HepG2 (cell line): ENCODE measurements around the gene ACSBG1. TPM values are rescaled to one million over a fixed set of nuclear protein-coding genes. Genes with fewer than 3 reads are reported as not detected.

Source experiments
- ATAC-seq: fragments of 200-7000 bp; cut with Tn5 transposase; 3 replicates; pipeline ENCODE4 v1.9.1; 2020; ENCODE audit warnings: mild to moderate bottlenecking, moderate library complexity
- BruUV-seq: library from RNA; stranded (reverse); fragments of 400-500 nt; replicated peaks from 2 replicates; lab custom pipeline; 2021; lab: Mats Ljungman, UMichigan
- CTCF ChIA-PET: fragments of 300-600 bp; formaldehyde crosslinking; extraction: SDS; loops from one replicate; lab custom pipeline; 2021; ENCODE audit warnings: low total read pairs, inconsistent platforms, low intra/inter-chr PET ratio; lab: Yijun Ruan, JAX
- POLR2A ChIA-PET: fragments of 350-600 bp; sonication (Branson Sonifier 250); formaldehyde crosslinking; loops from one replicate; lab custom pipeline; 2020; ENCODE audit warnings: antibody characterized with exemption, inconsistent platforms; lab: Yijun Ruan, JAX
- DNase-seq: peaks from one replicate; pipeline ENCODE4 v3.0.0-alpha.2; 2015; ENCODE audit warnings: low spot score
- FAIRE-seq: peaks from 3 replicates; lab custom pipeline; 2011; peaks lifted over from hg19 to GRCh38; lab: Jason Lieb, UNC
- H2AFZ ChIP-seq: one replicate; pipeline ENCODE4 v1.6.1; 2011; ENCODE audit warnings: low read length, inconsistent platforms
- H3K27ac ChIP-seq: fragments of 300-600 bp; 3 replicates; pipeline ENCODE4 v1.8.0; 2011; ENCODE audit warnings: mixed run types, mild to moderate bottlenecking, mixed read lengths, low read length, inconsistent platforms; ENCODE audit not compliant: insufficient read depth; ENCODE audit errors: extremely low read length
- H3K27me3 ChIP-seq, 2 experiments: fragments of 200-600 bp in 1 of 2; 2 replicates in 1 of 2; 3 replicates in 1 of 2; pipeline versions ENCODE4 v1.6.0 to v1.8.0; 2011; ENCODE audit warnings: low read length in 2 of 2, mild to moderate bottlenecking in 2 of 2, moderate library complexity in 2 of 2, inconsistent platforms in 1 of 2; ENCODE audit not compliant: insufficient read depth in 2 of 2, control insufficient read depth in 1 of 2
- H3K36me3 ChIP-seq, 2 experiments: fragments of 200-600 bp in 1 of 2; replicated peaks in 1 of 2; 2 replicates in 1 of 2; 3 replicates in 1 of 2; pipeline versions ENCODE4 v1.5.1 to v1.8.0; 2011; ENCODE audit warnings: low read length in 2 of 2, inconsistent platforms in 1 of 2; ENCODE audit not compliant: insufficient read depth in 2 of 2, control insufficient read depth in 1 of 2
- H3K4me1 ChIP-seq: 2 replicates; pipeline ENCODE4 v1.5.1; 2012; ENCODE audit warnings: low read length, inconsistent platforms; ENCODE audit not compliant: insufficient read depth
- H3K4me2 ChIP-seq: 2 replicates; pipeline ENCODE4 v1.6.0; 2011; ENCODE audit warnings: low read depth, low read length, inconsistent platforms
- H3K4me3 ChIP-seq, 3 experiments: fragments of 200-600 bp in 1 of 3; sonication (generic), shearing (Covaris generic) in 1 of 3; replicated peaks in 1 of 3; 2 replicates each; pipeline ENCODE4 v1.5.1; 2011 to 2016; ENCODE audit warnings: low read length in 3 of 3, inconsistent platforms in 2 of 3, low read depth in 2 of 3, mild to moderate bottlenecking in 2 of 3, control low read depth in 1 of 3, mixed read lengths in 1 of 3; ENCODE audit not compliant: insufficient read depth in 1 of 3
- H3K79me2 ChIP-seq: one replicate; pipeline ENCODE4 v1.6.1; 2011; ENCODE audit warnings: low read length, inconsistent platforms; ENCODE audit not compliant: insufficient read depth
- H3K9ac ChIP-seq: 2 replicates; pipeline ENCODE4 v1.6.0; 2011; ENCODE audit warnings: mild to moderate bottlenecking, low read depth, low read length, inconsistent platforms; ENCODE audit not compliant: insufficient read depth
- H3K9me3 ChIP-seq: 2 replicates; pipeline ENCODE4 v1.5.1; 2012; ENCODE audit warnings: mild to moderate bottlenecking, low read length
- H4K20me1 ChIP-seq: 2 replicates; pipeline ENCODE4 v1.6.0; 2011; ENCODE audit warnings: inconsistent platforms, mild to moderate bottlenecking, low read length, moderate library complexity; ENCODE audit not compliant: insufficient read depth
- SMC3 ChIP-seq: IDR thresholded peaks from 2 replicates; pipeline ENCODE4 v1.6.1; 2011; ENCODE audit warnings: low read length, improper control_type of control experiment
- SPEN ChIP-seq: sonication (generic); formaldehyde crosslinking; IDR thresholded peaks from 2 replicates; pipeline ENCODE4 v1.5.1; 2020; ENCODE audit warnings: low read depth, mild to moderate bottlenecking, missing genetic modification reagents
- ZFP1 ChIP-seq: IDR thresholded peaks from 2 replicates; pipeline ENCODE4 v1.6.1; 2016
- ZFY ChIP-seq: sonication (generic); formaldehyde crosslinking; IDR thresholded peaks from 2 replicates; pipeline ENCODE4 v1.4.0; 2020; ENCODE audit warnings: missing genetic modification reagents
- ZNF362 ChIP-seq: sonication (generic); formaldehyde crosslinking; IDR thresholded peaks from 2 replicates; pipeline ENCODE4 v1.4.0; 2020; ENCODE audit warnings: missing genetic modification reagents, mild to moderate bottlenecking, borderline replicate concordance
- ZNF776 ChIP-seq: sonication (generic); formaldehyde crosslinking; IDR thresholded peaks from 2 replicates; pipeline ENCODE4 v1.4.0; 2020; ENCODE audit warnings: mild to moderate bottlenecking, missing genetic modification reagents
- ZNF792 ChIP-seq: IDR thresholded peaks from 2 replicates; pipeline ENCODE4 v1.6.1; 2016
- WGBS: methylation state at CpG from one replicate; pipeline ENCODE4 v1.1.6; 2017; ENCODE audit warnings: low lambda C conversion rate; 5-methylcytosine and 5-hydroxymethylcytosine counted together
- in situ Hi-C: cut with HindIII; loops from 2 replicates; pipeline ENCODE4 v1.10.0; 2017; ENCODE audit warnings: low pct_unique_long_range_greater_than_20kb; ENCODE audit not compliant: extremely low pct_ligation_motif_present
- intact Hi-C: fragments of 100-400 bp; cut with micrococcal nuclease; formaldehyde crosslinking; loops from one replicate; pipeline ENCODE4 v1.10.0; 2022; ENCODE audit not compliant: unreplicated experiment
- polyA plus RNA-seq, 8 experiments: library from polyadenylated mRNA; depleted of rRNA in 3 of 8; stranded (reverse) in 7 of 8; unstranded in 1 of 8; fragments of >200 nt; fragmentation: Illumina TruSeq in 4 of 8; extraction: Trizol in 4 of 8; gene quantifications; 2 replicates each; pipeline versions ENCODE4 v1.2.1 to v1.2.3, GENCODE V29; 2011 to 2016; ENCODE audit warnings: low read depth in 4 of 8, missing spikeins in 1 of 8, mixed read lengths in 1 of 8; ENCODE audit not compliant: insufficient read depth in 1 of 8
- total RNA-seq, 5 experiments: library from RNA; depleted of rRNA; stranded (reverse); fragments of >200 nt; fragmentation: Illumina TruSeq; extraction: Trizol; gene quantifications; 2 replicates each; pipeline ENCODE4 v1.2.3, GENCODE V29; 2016; ENCODE audit warnings: low read depth in 1 of 5
- TF ChIP-seq, protein P1 (sequence below): sonication (generic); formaldehyde crosslinking; IDR thresholded peaks from 2 replicates; pipeline ENCODE4 v1.5.0; 2020; ENCODE audit warnings: missing genetic modification reagents, mild to moderate bottlenecking, borderline replicate concordance
- TF ChIP-seq, protein P2 (sequence below): sonication (generic); formaldehyde crosslinking; conservative IDR thresholded peaks from 2 replicates; pipeline ENCODE4 v1.8.1; 2023; ENCODE audit warnings: missing genetic modification reagents
- TF ChIP-seq, protein P3 (sequence below): sonication (generic); formaldehyde crosslinking; conservative IDR thresholded peaks from 2 replicates; pipeline ENCODE4 v1.8.0; 2022; ENCODE audit warnings: low read depth, missing genetic modification reagents

The ACSBG1 gene
- total and polyA plus RNA-seq, 2 of the 13 experiments (the other 11 are each of a cell fraction or from before 2014, with no cell fraction given), result 0.35 to 0.81 TPM

DNA sequence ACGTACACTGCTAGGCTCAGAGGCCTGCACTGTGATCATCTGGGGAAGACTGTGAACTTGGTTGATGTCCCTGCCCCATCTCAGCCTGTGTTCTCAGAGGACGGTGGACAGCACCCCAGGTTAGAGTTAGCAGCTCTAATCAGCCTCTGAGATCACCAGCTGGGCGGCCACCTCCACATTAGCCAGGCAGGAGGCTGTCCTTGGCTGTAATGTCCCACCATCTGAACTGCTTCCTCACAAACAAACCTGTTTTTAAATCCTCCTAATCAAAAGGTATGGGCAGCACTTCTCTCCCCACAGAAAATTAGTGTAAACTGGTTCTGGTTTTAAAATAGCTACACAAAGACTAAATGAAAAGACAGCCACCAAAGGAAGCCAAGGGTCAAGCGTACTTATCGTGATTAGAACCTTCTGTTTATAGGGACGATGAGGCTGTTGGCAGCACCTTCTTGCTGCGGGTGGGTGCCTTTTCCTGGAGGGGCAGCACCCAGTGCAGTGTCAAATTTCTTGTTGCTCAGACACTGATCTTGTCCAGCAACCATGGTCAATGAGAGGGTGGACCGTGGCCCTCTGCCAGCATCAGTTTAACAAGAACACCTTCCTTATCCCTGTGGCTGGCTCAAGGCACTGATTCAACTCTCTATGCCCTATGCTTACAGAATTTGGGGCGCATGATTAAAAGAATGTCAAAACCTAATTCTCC lies 24.6 kb downstream of the ACSBG1 start:
- H3K9me3 ChIP-seq, result no peaks in the 10 kb centered on the region
- H3K36me3 ChIP-seq, result no peaks in the 10 kb centered on the region
- H3K4me2 ChIP-seq, result no peak overlapping the region
- WGBS, result 53% methylated on average over 6 of the region's 9 CpGs
- TF ChIP-seq, protein P1, sequence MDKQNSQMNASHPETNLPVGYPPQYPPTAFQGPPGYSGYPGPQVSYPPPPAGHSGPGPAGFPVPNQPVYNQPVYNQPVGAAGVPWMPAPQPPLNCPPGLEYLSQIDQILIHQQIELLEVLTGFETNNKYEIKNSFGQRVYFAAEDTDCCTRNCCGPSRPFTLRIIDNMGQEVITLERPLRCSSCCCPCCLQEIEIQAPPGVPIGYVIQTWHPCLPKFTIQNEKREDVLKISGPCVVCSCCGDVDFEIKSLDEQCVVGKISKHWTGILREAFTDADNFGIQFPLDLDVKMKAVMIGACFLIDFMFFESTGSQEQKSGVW (CRISPR knock-in tag), result no peak
- TF ChIP-seq ZNF776 (CRISPR knock-in tag), result no peak
- no peak for TF ChIP-seq ZFP1 (CRISPR knock-in tag)
- no peak for TF ChIP-seq ZFY (CRISPR knock-in tag)
- no peak for TF ChIP-seq ZNF792
- TF ChIP-seq, protein P2, sequence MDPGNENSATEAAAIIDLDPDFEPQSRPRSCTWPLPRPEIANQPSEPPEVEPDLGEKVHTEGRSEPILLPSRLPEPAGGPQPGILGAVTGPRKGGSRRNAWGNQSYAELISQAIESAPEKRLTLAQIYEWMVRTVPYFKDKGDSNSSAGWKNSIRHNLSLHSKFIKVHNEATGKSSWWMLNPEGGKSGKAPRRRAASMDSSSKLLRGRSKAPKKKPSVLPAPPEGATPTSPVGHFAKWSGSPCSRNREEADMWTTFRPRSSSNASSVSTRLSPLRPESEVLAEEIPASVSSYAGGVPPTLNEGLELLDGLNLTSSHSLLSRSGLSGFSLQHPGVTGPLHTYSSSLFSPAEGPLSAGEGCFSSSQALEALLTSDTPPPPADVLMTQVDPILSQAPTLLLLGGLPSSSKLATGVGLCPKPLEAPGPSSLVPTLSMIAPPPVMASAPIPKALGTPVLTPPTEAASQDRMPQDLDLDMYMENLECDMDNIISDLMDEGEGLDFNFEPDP, result no peak
- TF ChIP-seq, protein P3, sequence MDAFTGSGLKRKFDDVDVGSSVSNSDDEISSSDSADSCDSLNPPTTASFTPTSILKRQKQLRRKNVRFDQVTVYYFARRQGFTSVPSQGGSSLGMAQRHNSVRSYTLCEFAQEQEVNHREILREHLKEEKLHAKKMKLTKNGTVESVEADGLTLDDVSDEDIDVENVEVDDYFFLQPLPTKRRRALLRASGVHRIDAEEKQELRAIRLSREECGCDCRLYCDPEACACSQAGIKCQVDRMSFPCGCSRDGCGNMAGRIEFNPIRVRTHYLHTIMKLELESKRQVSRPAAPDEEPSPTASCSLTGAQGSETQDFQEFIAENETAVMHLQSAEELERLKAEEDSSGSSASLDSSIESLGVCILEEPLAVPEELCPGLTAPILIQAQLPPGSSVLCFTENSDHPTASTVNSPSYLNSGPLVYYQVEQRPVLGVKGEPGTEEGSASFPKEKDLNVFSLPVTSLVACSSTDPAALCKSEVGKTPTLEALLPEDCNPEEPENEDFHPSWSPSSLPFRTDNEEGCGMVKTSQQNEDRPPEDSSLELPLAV (CRISPR knock-in tag), result no peak
- TF ChIP-seq SPEN (CRISPR knock-in tag), result no peak
- no peak for TF ChIP-seq SMC3
- no peak for TF ChIP-seq ZNF362
- H3K9ac ChIP-seq, result no peak overlapping the region
- H3K4me3 ChIP-seq, result no peak overlapping the region
- ChIA-PET POLR2A (no interaction called here), CTCF (no interaction called here)
- no TSS peak for BruUV-seq
- H2AFZ ChIP-seq, result no peak overlapping the region
- intact Hi-C loops, result no loop called here
- no peak for ATAC-seq
- in situ Hi-C loops, result no loop called here
- no peaks in the 10 kb centered on the region for H3K79me2 ChIP-seq
- no peak overlapping the region for H3K27ac ChIP-seq
- no peak for DNase-seq
- H4K20me1 ChIP-seq, result no peaks in the 10 kb centered on the region
- H3K27me3 ChIP-seq, result peaks cover 2 to 40% of the 10 kb centered on the region in 2 experiments; a peak in 4 of 5 replicates
- no peak for FAIRE-seq
- H3K4me1 ChIP-seq, result no peaks in the 10 kb centered on the region
